GM21423 (cell line): ENCODE results near the gene KRT31.
"Not testable (repeated sequence)": the region's sequence is repeated elsewhere in the genome, so short reads cannot be mapped to it uniquely, and the experiment has no call there.

Source experiments
- ATAC-seq: cut with Tn5 transposase; IDR thresholded peaks from one replicate; pipeline ENCODE4 v1.9.1; 2021; ENCODE audit warnings: mild to moderate bottlenecking, moderate library complexity; ENCODE audit not compliant: unreplicated experiment

The KRT31 gene

GRCh38 chr17:41392278-41392677, 5.1 kb downstream of the KRT31 start:
- no peak for ATAC-seq

GRCh38 chr17:41391535-41391934, 5.9 kb downstream of the KRT31 start:
- ATAC-seq, result no peak

DNA sequence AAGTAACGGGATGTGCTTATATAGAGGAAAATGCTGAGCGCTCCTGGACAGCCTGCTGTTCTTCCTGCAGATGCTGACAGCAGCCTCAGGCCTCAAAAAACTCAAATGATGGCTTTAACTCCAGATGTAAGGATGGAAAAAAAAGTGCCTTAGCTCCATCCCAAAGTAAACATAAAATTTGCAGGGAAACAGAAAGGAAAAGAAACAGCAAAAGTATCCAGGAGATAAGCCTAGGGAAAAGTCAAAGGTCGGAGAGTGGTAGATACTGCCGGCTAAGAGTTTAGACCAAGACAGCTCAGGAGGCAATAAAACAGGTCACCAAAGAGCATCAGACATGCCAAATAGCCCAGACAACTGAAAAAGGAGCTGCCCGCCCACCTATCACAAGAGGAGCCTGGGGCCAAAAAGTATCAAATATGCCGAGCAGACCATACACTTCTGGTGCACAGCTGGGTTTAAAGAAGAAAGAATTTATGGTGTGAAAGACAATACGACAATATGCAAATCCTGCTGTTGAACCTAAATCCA, 6.9 kb downstream of the KRT31 start:
- no peak for ATAC-seq

GRCh38 chr17:41387670-41388069, 9.7 kb downstream of the KRT31 start:
- ATAC-seq, result no peak

DNA sequence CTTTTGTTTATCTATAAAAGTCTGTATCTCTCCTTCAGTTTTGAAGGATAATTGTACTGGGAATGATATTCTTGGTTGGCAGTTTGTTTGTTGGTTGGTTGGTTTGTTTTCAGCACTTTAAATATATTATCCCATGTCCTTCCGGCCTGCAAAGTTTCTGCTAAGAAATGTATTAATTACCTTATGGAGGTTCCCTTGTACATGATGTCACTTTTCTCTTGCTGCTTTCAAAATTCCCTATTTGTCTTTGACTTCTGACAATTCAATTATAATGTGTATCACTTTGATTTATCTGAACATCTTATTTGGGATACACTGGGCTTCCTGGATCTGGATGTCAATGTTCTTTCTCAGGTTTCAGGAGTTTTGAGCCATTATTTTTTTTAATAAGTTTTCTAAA, 11.2 kb downstream of the KRT31 start:
- no peak for ATAC-seq

DNA sequence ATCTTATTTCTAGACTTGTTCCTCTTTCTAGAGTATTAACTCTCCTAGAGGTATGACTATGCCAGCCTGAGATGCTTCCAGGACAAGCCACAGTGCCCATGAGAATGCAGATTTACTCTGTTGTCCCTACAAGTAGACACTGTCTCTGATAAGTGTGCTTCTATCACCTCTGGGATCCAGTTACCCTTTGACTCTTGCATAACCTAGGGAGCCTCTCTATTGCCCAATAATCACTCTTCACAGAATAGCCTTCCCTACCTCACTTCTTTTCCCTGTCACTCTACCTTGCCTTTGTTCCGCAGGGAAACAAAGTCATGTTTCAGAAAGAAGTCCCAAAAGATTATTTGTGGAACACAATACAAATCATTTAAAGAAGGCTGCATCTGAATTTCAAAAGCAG, 13.7 kb downstream of the KRT31 start:
- no peak for ATAC-seq

DNA sequence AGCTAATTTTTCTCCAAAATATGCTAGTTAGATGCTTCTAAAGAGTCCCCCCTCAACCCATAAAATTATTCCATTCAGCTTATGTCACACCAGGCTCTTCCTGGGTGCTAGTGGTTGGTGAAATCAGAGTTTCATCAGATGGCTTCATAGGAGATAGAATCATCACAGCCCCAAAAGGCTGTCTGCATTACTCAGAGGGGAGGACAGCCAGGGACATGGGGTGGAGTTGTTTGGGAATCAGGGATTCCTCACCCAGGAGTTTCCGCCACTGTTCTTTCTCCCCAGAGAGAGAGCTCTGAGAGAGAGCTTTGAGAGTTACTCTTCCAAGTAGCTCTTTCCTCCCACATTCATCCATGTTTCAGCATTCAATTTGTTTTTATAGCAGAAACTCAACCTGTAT, 15.0 kb downstream of the KRT31 start:
- no peak for ATAC-seq

DNA sequence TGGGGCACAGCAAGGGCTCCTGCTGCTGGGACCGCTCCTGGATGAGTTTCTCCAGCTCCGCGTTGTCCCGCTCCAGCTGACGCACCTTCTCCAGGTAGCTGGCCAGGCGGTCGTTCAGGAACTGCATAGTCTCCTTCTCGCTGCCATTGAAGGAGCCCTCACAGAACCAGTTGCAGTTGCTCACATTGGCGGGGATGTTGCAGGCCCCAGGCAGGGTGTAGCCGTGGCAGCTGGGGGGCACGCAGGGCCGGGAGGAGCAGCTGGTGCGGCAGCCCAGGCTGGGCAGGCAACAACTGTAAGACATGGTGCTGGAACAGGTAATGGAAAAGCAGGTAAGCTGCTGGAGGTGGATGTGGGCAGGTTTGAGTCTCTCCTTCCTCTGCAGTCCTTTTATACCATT, 15.5 kb downstream of the KRT31 start, which contains the start of gene KRT34:
Gene KRT34 (minus strand): TSS at position 364 of the 400 bp plus-strand sequence. CDS start 60 bp downstream, at position 304.
- ATAC-seq, result not testable (repeated sequence)

DNA sequence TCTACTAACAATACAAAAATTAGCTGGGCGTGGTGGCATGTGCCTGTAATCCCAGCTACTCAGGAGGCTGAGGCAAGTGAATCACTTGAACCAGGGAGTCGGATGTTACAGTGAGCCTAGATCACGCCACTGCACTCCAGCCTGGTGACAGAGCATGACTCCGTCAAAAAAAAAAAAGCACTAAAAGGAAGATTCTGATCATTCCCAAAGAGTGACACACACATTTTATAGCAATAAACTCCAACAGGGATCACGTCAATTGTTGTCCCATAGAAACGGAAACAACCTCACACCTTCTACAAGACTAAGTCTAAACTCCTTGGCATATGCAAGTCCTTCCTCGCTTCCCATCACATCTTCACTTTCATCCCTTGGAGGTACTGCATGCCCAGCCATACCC, 17.3 kb downstream of the KRT31 start:
- not testable (repeated sequence) for ATAC-seq

GRCh38 chr17:41377546-41377945, 19.9 kb downstream of the KRT31 start:
- ATAC-seq, result no peak

GRCh38 chr17:41369713-41370112, 27.7 kb downstream of the KRT31 start, which contains the start of gene KRT33B:
Gene KRT33B, minus strand, starts transcription at chr17:41369813. Its CDS starts 63 bp downstream, at chr17:41369750.
- ATAC-seq, result no peak

- no peak for ATAC-seq
Measured at GRCh38 chr17:41369023-41369422, 28.4 kb downstream of the KRT31 start.

DNA sequence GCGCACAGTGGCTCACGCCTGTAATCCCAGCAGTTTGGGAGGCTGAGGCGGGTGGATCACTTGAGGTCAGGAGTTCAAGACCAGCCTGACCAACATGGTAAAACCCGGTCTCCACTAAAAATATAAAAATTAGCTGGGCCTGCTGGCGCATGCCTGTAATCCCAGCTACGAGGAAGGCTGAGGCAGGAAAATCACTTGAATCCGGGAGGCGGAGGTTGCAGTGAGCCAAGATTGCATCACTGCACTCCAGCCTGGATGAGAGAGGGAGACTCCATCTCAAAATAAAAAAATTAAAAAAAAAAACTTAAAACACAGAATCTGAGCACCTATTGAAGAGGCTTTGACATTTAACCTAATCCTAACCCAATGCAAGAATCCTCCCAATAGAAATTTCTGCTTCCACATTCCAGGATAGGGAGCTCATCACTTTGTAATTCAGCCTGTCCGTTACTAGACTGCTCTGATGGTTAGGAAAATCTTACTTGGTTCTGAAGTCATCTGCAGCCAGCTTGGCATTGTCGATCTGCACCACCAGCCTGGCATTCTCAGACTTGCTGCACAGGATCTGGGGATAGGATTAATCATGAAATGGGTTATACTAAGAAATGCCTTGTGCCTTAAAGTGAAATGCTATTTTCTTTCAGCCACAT, 29.9 kb downstream of the KRT31 start:
- no peak for ATAC-seq

GRCh38 chr17:41366070-41366469, 31.3 kb downstream of the KRT31 start:
- no peak for ATAC-seq

DNA sequence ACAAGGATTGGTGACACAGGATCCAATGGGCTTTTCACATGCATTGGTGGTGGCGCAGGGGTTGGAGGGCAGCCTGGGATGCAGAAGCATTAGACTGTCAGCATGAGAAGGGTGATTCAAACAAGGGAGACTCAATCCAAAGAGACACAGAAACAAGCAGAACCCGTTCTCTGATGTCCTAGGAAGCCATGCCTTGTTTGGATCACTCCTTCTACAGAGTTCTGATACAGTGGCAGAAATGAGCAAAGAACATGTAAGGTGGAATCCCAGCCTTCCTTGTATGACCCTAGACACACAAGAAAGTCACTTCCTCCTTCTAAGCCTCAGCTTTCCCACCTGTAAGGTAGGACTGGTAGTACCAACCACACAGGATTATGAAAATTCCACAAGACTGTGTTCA, 33.5 kb downstream of the KRT31 start:
- no peak for ATAC-seq

- no peak for ATAC-seq
Measured at GRCh38 chr17:41360296-41360995, 37.0 kb downstream of the KRT31 start.

DNA sequence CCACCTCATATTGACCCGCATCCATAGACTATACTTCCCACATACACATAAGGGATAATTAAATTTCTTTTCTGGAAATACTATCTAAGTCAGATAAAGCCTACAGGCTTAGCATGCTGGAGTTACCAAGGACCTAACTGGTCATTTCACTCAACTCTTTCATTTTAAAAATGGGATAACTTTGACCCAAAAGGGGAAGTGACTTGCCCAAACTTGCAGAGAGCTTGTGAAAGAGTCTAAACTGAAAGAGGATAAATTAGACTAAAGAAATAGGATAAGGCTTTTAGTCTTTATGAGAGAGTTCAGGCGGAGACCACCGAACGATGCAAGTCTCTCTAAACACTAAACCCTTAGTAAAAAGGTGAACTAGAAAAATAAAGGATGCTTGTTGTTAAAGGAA, 42.9 kb downstream of the KRT31 start:
- no peak for ATAC-seq

DNA sequence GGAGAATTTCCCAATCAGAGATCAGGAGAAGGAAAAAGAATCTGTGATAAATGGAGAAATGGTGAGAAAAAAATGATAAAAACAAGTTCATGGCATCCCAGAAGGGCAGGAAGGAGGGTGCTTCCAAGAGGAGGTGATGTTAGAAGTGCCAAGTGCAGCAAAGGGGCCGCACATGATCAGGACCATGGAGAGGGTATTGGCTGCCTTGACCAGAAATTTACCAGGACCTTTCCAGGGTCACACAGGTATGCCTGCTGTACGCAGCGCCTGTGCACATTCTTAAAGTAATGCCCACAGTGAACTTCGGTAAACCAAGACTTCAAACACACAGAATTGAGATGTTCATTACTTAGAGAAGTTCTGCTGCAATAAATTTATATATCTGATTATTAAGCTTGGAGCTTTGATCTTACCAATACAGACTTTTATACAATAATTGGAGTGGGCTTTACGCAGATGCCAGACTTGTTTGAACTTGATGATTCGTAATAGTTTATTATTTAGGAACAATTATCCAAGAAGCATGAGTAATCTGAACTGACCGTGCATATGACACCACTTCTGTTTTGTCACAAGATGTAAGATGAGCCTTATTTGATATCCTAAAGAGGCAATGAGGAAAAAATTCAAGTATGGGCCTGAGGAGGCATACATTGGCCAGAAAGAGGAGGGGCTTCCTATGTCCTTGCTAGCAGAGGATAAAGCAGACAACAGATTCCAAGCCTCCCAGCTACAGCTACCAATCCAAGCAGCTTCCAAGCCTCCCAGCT, 44.6 kb downstream of the KRT31 start:
- ATAC-seq, result no peak

- no peak for ATAC-seq
Measured at GRCh38 chr17:41351177-41351576, 46.2 kb downstream of the KRT31 start.

- ATAC-seq, result not testable (repeated sequence)
Measured at GRCh38 chr17:41350381-41350878, 47.0 kb downstream of the KRT31 start, which contains the start of gene KRT33A. Gene KRT33A, minus strand, starts transcription at chr17:41350828. Its CDS starts 61 bp downstream, at chr17:41350767.
